PC-9 (cell line): ENCODE results near the gene ENTPD5.

ENCODE experiments used
- CTCF ChIP-seq: fragments of 200-600 bp; sonication (generic); conservative IDR thresholded peaks from 2 replicates; pipeline ENCODE4 v1.6.1; 2017; ENCODE audit warnings: mixed run types, antibody characterized with exemption, mild to moderate bottlenecking, moderate library complexity
- EZH2 ChIP-seq: fragments of 200-600 bp; sonication (generic); IDR thresholded peaks from 2 replicates; pipeline ENCODE4 v1.8.0; 2017; ENCODE audit warnings: antibody characterized with exemption, low read depth

GRCh38 chr14:73968885-73969284, 50.2 kb downstream of the ENTPD5 start:
- TF ChIP-seq CTCF = no peak
- no peak for TF ChIP-seq EZH2
